ENCODE data around the gene NPTN.
"Not testable (repeated sequence)": the region's sequence is repeated elsewhere in the genome, so short reads cannot be mapped to it uniquely, and the experiment has no call there.

Gene NPTN

GRCh38 chr15:73658645-73659044 lies 25.5 kb upstream of the NPTN start:
- DNase-seq (ENCODE audit: low spot score) = no peak
- no peak for TF ChIP-seq CTCF (IDR thresholded peaks at IDR 0.05; ENCODE audit: borderline replicate concordance, control extremely low read depth, extremely low read depth, insufficient read depth, missing control alignments)
- in situ Hi-C loops (cut with MboI; ENCODE audit: low sequenced_read_pairs, unreplicated experiment) = no loop called here

- DNase-seq (ENCODE audit: low spot score) = no peak
- in situ Hi-C loops (cut with MboI; ENCODE audit: low sequenced_read_pairs, unreplicated experiment) = no loop called here
Measured at GRCh38 chr15:73655724-73656123, 22.5 kb upstream of the NPTN start.

GRCh38 chr15:73654659-73655058 lies 21.5 kb upstream of the NPTN start:
- DNase-seq (ENCODE audit: low spot score) = no peak
- no peak for TF ChIP-seq CTCF (IDR thresholded peaks at IDR 0.05; ENCODE audit: borderline replicate concordance, control extremely low read depth, extremely low read depth, insufficient read depth, missing control alignments)
- in situ Hi-C loops (cut with MboI; ENCODE audit: low sequenced_read_pairs, unreplicated experiment) = no loop called here

More at GRCh38 chr15:73655724-73656123, 22.5 kb upstream of the NPTN start:
- TF ChIP-seq CTCF (IDR thresholded peaks at IDR 0.05; ENCODE audit: borderline replicate concordance, control extremely low read depth, extremely low read depth, insufficient read depth, missing control alignments) = no peak

GRCh38 chr15:73650416-73651126 lies 17.4 kb upstream of the NPTN start:
- peak; percentile 54 for DNase-seq (ENCODE audit: low spot score)
- TF ChIP-seq CTCF (IDR thresholded peaks at IDR 0.05; ENCODE audit: borderline replicate concordance, control extremely low read depth, extremely low read depth, insufficient read depth, missing control alignments) = no peak
- in situ Hi-C loops (cut with MboI; ENCODE audit: low sequenced_read_pairs, unreplicated experiment) = no loop called here

GRCh38 chr15:73648014-73648295 lies 14.8 kb upstream of the NPTN start:
- no peak for DNase-seq (ENCODE audit: low spot score)
- in situ Hi-C loops (cut with MboI; ENCODE audit: low sequenced_read_pairs, unreplicated experiment) = no loop called here
- TF ChIP-seq CTCF (IDR thresholded peaks at IDR 0.05; ENCODE audit: borderline replicate concordance, control extremely low read depth, extremely low read depth, insufficient read depth, missing control alignments) = no peak

GRCh38 chr15:73647259-73648013 lies 14.2 kb upstream of the NPTN start:
- no peak for DNase-seq (ENCODE audit: low spot score)
- in situ Hi-C loops (cut with MboI; ENCODE audit: low sequenced_read_pairs, unreplicated experiment) = no loop called here
- TF ChIP-seq CTCF (IDR thresholded peaks at IDR 0.05; ENCODE audit: borderline replicate concordance, control extremely low read depth, extremely low read depth, insufficient read depth, missing control alignments) = no peak

GRCh38 chr15:73639464-73639863 lies 6.3 kb upstream of the NPTN start:
- not testable (repeated sequence) for DNase-seq (ENCODE audit: low spot score)
- in situ Hi-C loops (cut with MboI; ENCODE audit: low sequenced_read_pairs, unreplicated experiment) = loop anchor here (10.0 kb wide), 1 partner anchor 55 kb away; no protein-coding TSS in a partner anchor
